GM18870 (cell line): Measurements from ENCODE around the gene FGFBP1.

ENCODE experiments used
- ATAC-seq: cut with Tn5 transposase; IDR thresholded peaks from one replicate; pipeline ENCODE4 v1.9.1; 2021; ENCODE audit warnings: moderate library complexity; ENCODE audit not compliant: unreplicated experiment

FGFBP1 gene

GRCh38 chr4:15938640-15939039, at the start of gene FGFBP1:
FGFBP1 (minus strand) TSS chr4:15938740; CDS start chr4:15936632, 2,108 bp downstream.
- no peak for ATAC-seq

- no peak for ATAC-seq
These were observed 49.7 kb upstream of the FGFBP1 start for GRCh38 chr4:15988222-15988621.

- no peak for ATAC-seq
These were observed 48.4 kb upstream of the FGFBP1 start for GRCh38 chr4:15986907-15987306.

- no peak for ATAC-seq
These were observed 45.1 kb upstream of the FGFBP1 start for GRCh38 chr4:15983610-15984009.

- no peak for ATAC-seq
These were observed 44.4 kb upstream of the FGFBP1 start for GRCh38 chr4:15982842-15983524.

- ATAC-seq, result no peak
These were observed 38.2 kb upstream of the FGFBP1 start for GRCh38 chr4:15976456-15977447.

- ATAC-seq, result no peak
These were observed 32.7 kb upstream of the FGFBP1 start for GRCh38 chr4:15971068-15971801.

- ATAC-seq, result no peak
These were observed 30.2 kb upstream of the FGFBP1 start for GRCh38 chr4:15968551-15969300.

GRCh38 chr4:15965325-15965724, 26.8 kb upstream of the FGFBP1 start:
- no peak for ATAC-seq

GRCh38 chr4:15964159-15964558, 25.6 kb upstream of the FGFBP1 start:
- ATAC-seq, result no peak

GRCh38 chr4:15963576-15963975, 25.0 kb upstream of the FGFBP1 start:
- ATAC-seq, result peak; percentile 30

- ATAC-seq, result peak; percentile 54
These were observed 24.5 kb upstream of the FGFBP1 start, which contains the start of gene FGFBP2 for GRCh38 chr4:15963001-15963451. FGFBP2 (minus strand) TSS chr4:15963175; CDS start chr4:15963129, 46 bp downstream.

GRCh38 chr4:15961781-15962510, 23.4 kb upstream of the FGFBP1 start:
- ATAC-seq, result no peak

GRCh38 chr4:15958562-15958961, 20.0 kb upstream of the FGFBP1 start:
- no peak for ATAC-seq

GRCh38 chr4:15956179-15956850, 17.8 kb upstream of the FGFBP1 start:
- ATAC-seq, result peak; percentile 89

GRCh38 chr4:15955670-15956069, 17.1 kb upstream of the FGFBP1 start:
- ATAC-seq, result no peak

- ATAC-seq, result no peak
These were observed 15.1 kb upstream of the FGFBP1 start for GRCh38 chr4:15953625-15954024.

GRCh38 chr4:15951781-15952180, 13.2 kb upstream of the FGFBP1 start:
- no peak for ATAC-seq

GRCh38 chr4:15948826-15949225, 10.3 kb upstream of the FGFBP1 start:
- ATAC-seq, result no peak
